GM21786 (cell line): ENCODE data around the gene USP30.
"Not testable (repeated sequence)": the region's sequence is repeated elsewhere in the genome, so short reads cannot be mapped to it uniquely, and the experiment has no call there.

Source experiments
- ATAC-seq: cut with Tn5 transposase; IDR thresholded peaks from one replicate; pipeline ENCODE4 v1.9.1; 2021; ENCODE audit not compliant: unreplicated experiment

USP30 gene, protein sequence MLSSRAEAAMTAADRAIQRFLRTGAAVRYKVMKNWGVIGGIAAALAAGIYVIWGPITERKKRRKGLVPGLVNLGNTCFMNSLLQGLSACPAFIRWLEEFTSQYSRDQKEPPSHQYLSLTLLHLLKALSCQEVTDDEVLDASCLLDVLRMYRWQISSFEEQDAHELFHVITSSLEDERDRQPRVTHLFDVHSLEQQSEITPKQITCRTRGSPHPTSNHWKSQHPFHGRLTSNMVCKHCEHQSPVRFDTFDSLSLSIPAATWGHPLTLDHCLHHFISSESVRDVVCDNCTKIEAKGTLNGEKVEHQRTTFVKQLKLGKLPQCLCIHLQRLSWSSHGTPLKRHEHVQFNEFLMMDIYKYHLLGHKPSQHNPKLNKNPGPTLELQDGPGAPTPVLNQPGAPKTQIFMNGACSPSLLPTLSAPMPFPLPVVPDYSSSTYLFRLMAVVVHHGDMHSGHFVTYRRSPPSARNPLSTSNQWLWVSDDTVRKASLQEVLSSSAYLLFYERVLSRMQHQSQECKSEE

DNA sequence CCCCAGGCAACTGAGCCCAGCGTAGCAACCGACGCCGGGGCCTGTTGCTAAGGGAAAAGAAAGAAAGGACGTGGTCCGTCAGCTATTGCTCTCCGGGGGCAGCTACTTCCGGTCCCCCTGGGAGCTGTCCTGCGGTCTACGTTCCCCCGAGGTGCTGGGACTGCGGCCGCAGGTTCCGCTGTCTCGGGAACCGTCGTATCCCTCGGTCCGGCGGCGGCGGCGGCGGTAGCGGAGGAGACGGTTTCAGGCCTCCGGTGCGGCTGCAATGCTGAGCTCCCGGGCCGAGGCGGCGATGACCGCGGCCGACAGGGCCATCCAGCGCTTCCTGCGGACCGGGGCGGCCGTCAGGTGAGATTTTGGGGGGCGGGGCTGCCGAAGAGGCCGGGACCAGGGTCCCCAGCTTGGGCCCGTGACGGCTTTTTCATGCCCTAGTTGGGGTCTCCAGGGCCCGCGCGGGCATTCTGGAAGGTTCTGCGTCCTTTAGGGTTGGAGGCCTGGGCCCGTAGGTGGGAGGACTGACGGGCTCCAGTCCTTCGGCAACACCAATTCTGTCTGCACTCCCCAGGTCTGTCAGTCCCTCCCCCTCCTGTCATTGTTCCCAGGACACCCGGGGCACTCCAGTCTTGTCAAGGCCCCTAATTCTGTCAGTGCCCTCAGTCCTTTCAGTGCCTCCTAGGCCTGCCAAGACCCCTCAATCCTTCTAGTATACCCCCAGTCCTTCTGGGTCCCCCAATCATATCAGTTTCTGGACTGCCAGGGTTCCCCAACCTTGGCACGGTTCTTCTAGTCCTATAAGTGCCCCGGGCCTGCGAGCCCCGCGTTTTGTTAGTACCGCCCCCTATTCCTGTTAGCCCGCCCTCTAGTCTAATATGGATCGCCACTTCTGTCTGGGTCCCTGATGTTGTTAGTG, at the start of gene USP30:
USP30 (plus strand) TSS at position 163 of the 910 bp plus-strand sequence; CDS start at position 266, 103 bp downstream.
- ATAC-seq, result peak; percentile 67

DNA sequence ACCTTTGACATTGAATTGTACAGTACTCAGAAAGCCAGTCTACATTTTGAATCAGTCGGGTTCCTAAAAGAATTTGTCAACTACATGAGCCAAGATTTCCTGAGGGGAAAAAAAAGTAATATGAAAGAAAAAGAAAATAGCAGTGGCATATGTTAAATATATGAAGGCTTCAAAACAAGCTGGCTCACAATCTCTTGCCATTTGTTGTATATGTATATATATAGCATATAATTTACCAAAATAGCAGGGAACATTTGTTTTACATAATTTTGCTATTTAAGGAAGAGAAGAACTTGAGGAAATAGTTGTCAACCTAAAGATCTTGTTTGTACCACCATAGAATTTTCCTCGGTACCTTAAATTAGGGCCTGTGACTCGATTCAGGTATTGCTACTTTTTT, 48.4 kb upstream of the USP30 start:
- ATAC-seq, result no peak

DNA sequence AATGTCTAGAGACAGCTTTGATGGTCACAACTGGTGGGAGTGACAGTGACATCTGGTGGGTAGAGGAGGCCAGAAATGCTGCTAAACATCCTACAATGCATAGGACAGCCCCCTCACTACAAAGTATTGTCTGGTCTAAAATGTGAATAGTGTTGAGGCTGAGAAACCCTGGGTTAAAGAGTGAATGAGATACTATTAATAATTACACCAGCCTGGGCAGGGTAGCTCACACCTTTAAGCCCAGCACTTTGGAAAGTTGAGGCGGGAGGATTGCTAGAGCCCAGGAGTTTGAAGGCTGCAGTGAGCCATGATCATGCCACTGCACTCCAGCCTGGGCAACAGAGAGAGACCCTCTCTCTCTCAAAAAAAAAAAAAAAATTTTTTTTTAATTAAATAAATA, 42.6 kb upstream of the USP30 start:
- no peak for ATAC-seq

- no peak for ATAC-seq
These were observed 42.1 kb upstream of the USP30 start for GRCh38 chr12:109010259-109010658.

- ATAC-seq, result no peak
These were observed 37.2 kb upstream of the USP30 start for GRCh38 chr12:109014984-109015765.

DNA sequence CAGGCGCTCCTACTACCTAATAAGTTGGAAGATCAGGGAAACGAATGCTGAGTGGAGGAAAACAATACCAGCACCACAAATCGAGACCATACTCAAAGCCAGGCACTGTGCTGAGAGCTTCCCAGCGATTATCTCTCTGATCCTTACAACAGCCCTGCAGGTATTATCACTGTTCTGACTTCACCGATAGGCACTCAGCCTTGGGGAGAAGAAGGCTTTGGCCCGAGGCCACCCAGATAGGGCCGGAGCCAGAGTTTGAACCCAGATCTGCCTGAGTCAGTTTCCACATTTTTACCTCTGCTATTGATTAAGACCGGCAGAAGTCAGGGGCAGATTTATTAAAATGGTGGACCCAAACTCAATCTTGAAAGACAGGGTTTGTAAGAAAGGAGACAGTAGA, 36.4 kb upstream of the USP30 start:
- no peak for ATAC-seq

DNA sequence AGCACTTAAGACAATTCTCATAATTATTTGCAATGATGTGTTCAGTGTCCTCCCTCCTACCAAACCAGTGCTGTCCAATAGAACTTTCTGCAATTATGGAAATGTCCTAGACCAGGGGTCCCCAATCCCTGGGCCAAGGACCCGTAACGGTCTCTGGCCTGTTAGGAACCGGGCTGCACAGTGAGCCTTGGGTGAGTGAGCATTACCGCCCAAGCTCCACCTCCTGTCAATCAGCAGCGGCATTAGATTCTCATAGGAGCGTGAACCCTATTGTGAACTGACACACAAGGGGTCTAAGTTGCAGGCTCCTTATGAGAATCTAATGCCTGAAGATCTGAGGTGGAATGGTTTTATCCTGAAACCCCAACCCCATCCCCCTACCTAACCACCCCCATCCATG, 35.4 kb upstream of the USP30 start:
- no peak for ATAC-seq

GRCh38 chr12:109018296-109018695, 34.1 kb upstream of the USP30 start:
- ATAC-seq, result no peak

DNA sequence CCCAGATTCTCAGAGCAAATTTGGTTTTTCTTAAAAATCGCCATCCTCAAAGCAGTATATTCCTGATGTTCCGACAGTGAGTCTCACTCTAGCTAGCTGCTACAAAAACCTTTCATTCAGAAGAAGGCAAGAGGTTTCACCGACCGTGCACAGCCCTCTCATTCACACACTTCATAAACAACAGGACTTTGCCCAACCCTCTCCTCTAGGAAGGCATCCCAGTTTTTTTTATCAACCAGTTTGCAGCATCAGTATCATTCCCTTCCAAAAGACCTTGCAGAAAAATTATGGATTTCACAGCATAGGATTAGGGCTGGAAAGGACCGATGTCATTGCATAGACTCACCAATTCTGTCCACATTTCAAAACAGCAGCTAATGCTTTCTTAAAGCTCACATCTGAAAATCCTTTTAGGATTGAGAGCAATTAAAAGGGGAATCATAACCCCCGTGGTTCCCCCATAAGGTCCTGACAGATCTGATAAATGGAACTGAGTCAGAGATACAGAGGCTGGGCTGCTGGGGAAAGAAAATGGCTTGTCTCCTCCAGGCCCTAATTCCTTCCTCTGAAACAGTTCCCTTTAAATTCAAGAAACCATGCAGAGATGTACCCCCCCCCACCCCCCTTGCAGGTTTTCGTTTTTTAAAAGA, 32.1 kb upstream of the USP30 start:
- no peak for ATAC-seq

- ATAC-seq, result no peak
These were observed 31.5 kb upstream of the USP30 start, which contains the start of gene SVOP for GRCh38 chr12:109020796-109021380. Gene SVOP, minus strand, starts transcription at chr12:109021068. Its CDS starts 200 bp downstream, at chr12:109020868.

DNA sequence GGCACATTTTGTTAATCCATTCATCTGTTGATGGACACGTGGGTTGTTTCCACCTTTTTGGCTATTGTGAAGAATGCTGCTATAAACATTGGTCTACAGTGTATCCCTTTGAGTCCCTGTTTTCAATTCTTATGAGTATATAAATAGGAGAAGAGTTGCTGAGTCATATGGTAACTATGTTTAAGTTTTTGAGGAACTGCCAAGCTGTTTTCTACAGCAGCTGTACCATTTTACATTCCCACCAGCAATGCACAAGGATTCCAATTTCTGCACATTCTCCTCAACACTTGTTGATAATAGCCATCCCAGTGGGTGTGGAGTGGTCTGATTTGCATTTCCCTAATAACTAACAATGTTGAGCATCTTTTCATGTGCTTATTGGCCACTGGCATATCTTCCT, 24.6 kb upstream of the USP30 start:
- no peak for ATAC-seq

- ATAC-seq, result not testable (repeated sequence)
These were observed 23.8 kb upstream of the USP30 start for GRCh38 chr12:109028624-109029023.

GRCh38 chr12:109029411-109029810, 23.0 kb upstream of the USP30 start:
- no peak for ATAC-seq

- no peak for ATAC-seq
These were observed 18.9 kb upstream of the USP30 start for GRCh38 chr12:109033239-109034196.

DNA sequence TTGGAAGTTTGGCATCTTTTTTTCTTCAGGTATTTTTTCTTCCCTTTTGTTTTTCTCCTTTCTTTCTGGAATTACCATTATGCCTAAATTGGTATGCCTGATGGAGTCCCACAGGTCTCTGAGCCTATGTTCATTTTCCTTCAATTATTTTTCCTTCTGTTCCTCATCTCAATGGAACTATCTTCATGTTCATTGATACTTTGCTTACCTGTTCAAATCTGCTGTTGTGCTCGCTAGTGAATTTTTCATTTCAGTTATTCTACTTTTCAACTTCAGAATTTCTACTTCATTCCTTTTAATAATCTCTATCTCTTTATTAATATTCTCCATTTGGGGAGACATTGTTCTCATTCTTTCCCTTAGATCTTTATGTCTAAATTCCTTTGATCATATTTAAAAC, 15.4 kb upstream of the USP30 start:
- ATAC-seq, result no peak

DNA sequence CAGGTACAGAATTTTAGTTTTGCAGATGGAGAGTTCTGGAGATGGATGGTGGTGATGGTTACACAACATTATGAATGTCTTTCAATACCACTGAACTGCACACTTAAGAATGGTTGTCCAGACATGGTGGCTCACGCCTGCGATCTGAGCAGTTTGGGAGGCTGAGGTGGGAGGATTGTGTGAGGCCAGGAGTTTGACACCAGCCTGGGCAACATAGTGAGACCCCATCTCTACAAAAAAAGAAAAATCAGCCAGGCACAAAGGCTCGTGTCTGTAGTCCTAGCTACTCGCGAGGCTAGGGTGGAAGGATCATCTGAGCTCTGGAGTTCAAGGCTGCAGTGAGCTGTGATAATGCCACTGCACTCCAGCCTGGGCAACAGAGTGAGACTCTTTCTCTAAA, 8.1 kb upstream of the USP30 start:
- ATAC-seq, result no peak

GRCh38 chr12:109047081-109047805, 5.1 kb upstream of the USP30 start:
- no peak for ATAC-seq

DNA sequence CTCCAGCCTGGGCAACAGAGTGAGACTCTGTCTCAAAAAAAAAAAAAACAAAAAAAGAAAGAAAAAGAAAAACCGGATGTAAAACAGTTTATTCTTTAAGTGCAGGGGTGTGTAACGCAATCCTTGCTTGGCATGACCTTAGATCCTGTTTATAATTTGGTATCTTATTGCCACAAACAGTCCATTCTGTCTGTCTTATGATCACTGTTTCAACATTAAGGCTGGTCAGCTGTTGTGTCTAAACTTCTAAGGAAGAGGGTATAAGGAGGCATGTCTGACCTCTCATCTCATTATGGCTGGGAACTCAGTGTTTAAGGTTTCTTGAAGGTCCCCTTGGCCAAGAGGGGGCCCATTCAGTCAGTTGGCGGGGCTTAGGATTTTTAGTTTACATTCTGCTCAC, 3.7 kb upstream of the USP30 start:
- not testable (repeated sequence) for ATAC-seq
